K562 (cell line): ENCODE results near the gene GCGR. TPM values are rescaled to one million over a fixed set of nuclear protein-coding genes. Genes with fewer than 3 reads are reported as not detected.

Source experiments
- ATAC-seq: fragments of 200-7000 bp; cut with Tn5 transposase; 3 replicates; pipeline ENCODE4 v1.9.1; 2020; ENCODE audit warnings: moderate library complexity
- BruUV-seq: library from RNA; stranded (reverse); fragments of 400-500 nt; replicated peaks from 2 replicates; lab custom pipeline; 2021; lab: Mats Ljungman, UMichigan
- CTCF ChIA-PET: fragments of 300-600 bp; formaldehyde crosslinking; extraction: SDS; loops from one replicate; lab custom pipeline; 2021; ENCODE audit warnings: low intra/inter-chr PET ratio; lab: Yijun Ruan, JAX
- POLR2A ChIA-PET: fragments of 300-600, 350-650 bp; sonication (Branson Sonifier 250); formaldehyde crosslinking; extraction: SDS; loops from one replicate; lab custom pipeline; 2021; ENCODE audit warnings: antibody characterized with exemption, inconsistent platforms; lab: Yijun Ruan, JAX
- DNase-seq, 4 experiments: peaks; one replicate each; pipeline versions ENCODE4 v3.0.0 to v3.0.0-alpha.2; 2011 to 2018; ENCODE audit warnings: low spot score in 3 of 4, mixed read lengths in 3 of 4; ENCODE audit errors: extremely low read depth in 1 of 4
- FAIRE-seq: peaks from 2 replicates; lab custom pipeline; 2011; peaks lifted over from hg19 to GRCh38; lab: Jason Lieb, UNC
- H2AFZ ChIP-seq: 2 replicates; pipeline ENCODE4 v1.6.0; 2011; ENCODE audit warnings: low read depth, low read length, control low read depth, inconsistent platforms
- H3K27ac ChIP-seq: fragments of 200-600 bp; 3 replicates; pipeline ENCODE4 v1.8.0; 2011; ENCODE audit warnings: low read depth, mild to moderate bottlenecking, control low read depth, inconsistent platforms, low read length, moderate library complexity, mixed read lengths; ENCODE audit errors: extremely low read depth
- H3K27me3 ChIP-seq, 2 experiments: fragments of 300-600 bp in 1 of 2; 2 replicates in 1 of 2; 3 replicates in 1 of 2; pipeline versions ENCODE4 v1.6.0 to v1.8.0; 2011; ENCODE audit warnings: inconsistent platforms in 2 of 2, low read length in 2 of 2, mild to moderate bottlenecking in 1 of 2, mixed read lengths in 1 of 2, moderate library complexity in 1 of 2; ENCODE audit not compliant: control insufficient read depth in 2 of 2, insufficient read depth in 2 of 2
- H3K36me3 ChIP-seq: fragments of 300-600 bp; 3 replicates; pipeline ENCODE4 v1.8.0; 2011; ENCODE audit warnings: mild to moderate bottlenecking, low read length, inconsistent platforms; ENCODE audit not compliant: control insufficient read depth, insufficient read depth
- H3K4me1 ChIP-seq, 2 experiments: fragments of 200-600 bp in 1 of 2; replicated peaks in 1 of 2; 2 replicates in 1 of 2; 3 replicates in 1 of 2; pipeline versions ENCODE4 v1.5.1 to v1.8.0; 2011; ENCODE audit warnings: inconsistent platforms in 2 of 2, low read length in 2 of 2, mild to moderate bottlenecking in 1 of 2, mixed read lengths in 1 of 2, moderate library complexity in 1 of 2; ENCODE audit not compliant: control insufficient read depth in 2 of 2, insufficient read depth in 2 of 2
- H3K4me2 ChIP-seq: 2 replicates; pipeline ENCODE4 v1.6.1; 2011; ENCODE audit warnings: low read length, control low read depth, inconsistent platforms, mixed read lengths; ENCODE audit not compliant: insufficient read depth
- H3K4me3 ChIP-seq: fragments of 200-600 bp; sonication (generic), shearing (Covaris generic); 2 replicates; pipeline ENCODE4 v1.5.1; 2016; ENCODE audit warnings: control low read depth, inconsistent platforms
- H3K79me2 ChIP-seq: fragments of 200-600 bp; 3 replicates; pipeline ENCODE4 v1.8.0; 2011; ENCODE audit warnings: low read length, inconsistent platforms; ENCODE audit not compliant: control insufficient read depth, insufficient read depth
- H3K9ac ChIP-seq, 2 experiments: 2 replicates each; pipeline versions ENCODE4 v1.6.0 to v1.6.1; 2011; ENCODE audit warnings: low read depth in 2 of 2, low read length in 2 of 2, control low read depth in 1 of 2, inconsistent platforms in 1 of 2, mild to moderate bottlenecking in 1 of 2, mixed read lengths in 1 of 2; ENCODE audit not compliant: insufficient read depth in 1 of 2
- H3K9me1 ChIP-seq: one replicate; pipeline ENCODE4 v1.6.0; 2011; ENCODE audit warnings: inconsistent platforms, mild to moderate bottlenecking, low read length, moderate library complexity; ENCODE audit not compliant: control insufficient read depth, insufficient read depth
- H3K9me3 ChIP-seq: replicated peaks from 2 replicates; pipeline ENCODE4 v1.5.1; 2011; ENCODE audit warnings: low read depth, low read length, inconsistent platforms; ENCODE audit not compliant: control insufficient read depth, insufficient read depth
- H4K20me1 ChIP-seq: replicated peaks from 2 replicates; pipeline ENCODE4 v1.6.1; 2011; ENCODE audit warnings: low read length, inconsistent platforms, mixed read lengths; ENCODE audit not compliant: control insufficient read depth, insufficient read depth
- FOS ChIP-seq: IDR thresholded peaks from 3 replicates; pipeline ENCODE4 v1.6.1; 2011; ENCODE audit not compliant: insufficient read length; ENCODE audit errors: extremely low read depth
- GABPB2 ChIP-seq: fragments of 250-450 bp; sonication (Bioruptor Pico); conservative IDR thresholded peaks from 2 replicates; pipeline ENCODE4 v1.5.1; 2021; ENCODE audit warnings: mild to moderate bottlenecking
- HCFC1 ChIP-seq: IDR thresholded peaks from 2 replicates; pipeline ENCODE4 v1.6.1; 2012; ENCODE audit warnings: low read depth, low read length, improper control_type of control experiment
- KAT7 ChIP-seq: sonication (generic); formaldehyde crosslinking; IDR thresholded peaks from 2 replicates; pipeline ENCODE4 v1.8.0; 2022; ENCODE audit warnings: missing genetic modification reagents, mild to moderate bottlenecking, borderline replicate concordance
- KDM4B ChIP-seq, 2 experiments: fragments of 450-650 bp in 1 of 2; sonication (generic) in 1 of 2; IDR thresholded peaks; 2 replicates each; pipeline ENCODE4 v1.6.1; 2016 to 2017; ENCODE audit warnings: borderline replicate concordance in 2 of 2, antibody characterized with exemption in 1 of 2, low read depth in 1 of 2, mild to moderate bottlenecking in 1 of 2
- MBD2 ChIP-seq: sonication (generic); IDR thresholded peaks from 2 replicates; pipeline ENCODE4 v1.6.1; 2016; ENCODE audit warnings: low read depth, borderline replicate concordance
- RBM34 ChIP-seq: fragments of 200-400 bp; formaldehyde crosslinking; IDR thresholded peaks from 2 replicates; pipeline ENCODE4 v1.6.1; 2018; ENCODE audit warnings: low read length, borderline replicate concordance; ENCODE audit not compliant: insufficient read depth
- RUNX1 ChIP-seq: sonication (generic); IDR thresholded peaks from 2 replicates; pipeline ENCODE4 v1.6.1; 2016; ENCODE audit warnings: antibody characterized with exemption, low read depth
- TCF7L2 ChIP-seq: fragments of 150-350 bp; IDR thresholded peaks from 2 replicates; pipeline ENCODE4 v1.6.1; 2016; ENCODE audit warnings: low read depth, mild to moderate bottlenecking, low read length, moderate library complexity
- ZBTB17 ChIP-seq: fragments of 450-650 bp; formaldehyde crosslinking; IDR thresholded peaks from 2 replicates; pipeline ENCODE4 v1.4.0; 2020; ENCODE audit warnings: mild to moderate bottlenecking
- ZFP30 ChIP-seq: fragments of 250-450 bp; sonication (Bioruptor Pico); IDR thresholded peaks from 2 replicates; pipeline ENCODE4 v1.8.0; 2022; ENCODE audit warnings: moderate library complexity, mild to moderate bottlenecking, inconsistent platforms, borderline replicate concordance
- ZNF224 ChIP-seq: sonication (generic); formaldehyde crosslinking; IDR thresholded peaks from 2 replicates; pipeline ENCODE4 v1.8.0; 2022; ENCODE audit warnings: mild to moderate bottlenecking, missing genetic modification reagents
- ZNF384 ChIP-seq: IDR thresholded peaks from 2 replicates; pipeline ENCODE4 v1.6.1; 2012; ENCODE audit warnings: low read depth, low read length, improper control_type of control experiment
- ZNF395 ChIP-seq: fragments of 200-800 bp; sonication (Bioruptor generic); IDR thresholded peaks from 2 replicates; pipeline ENCODE4 v1.6.1; 2017; ENCODE audit warnings: missing genetic modification characterization, missing compliant biosample characterization
- ZNF707 ChIP-seq: fragments of 250-450 bp; sonication (Bioruptor Pico); conservative IDR thresholded peaks from 2 replicates; pipeline ENCODE4 v1.8.0; 2022; ENCODE audit warnings: inconsistent platforms, mild to moderate bottlenecking, moderate library complexity
- WGBS: fragments of 100-300 bp; shearing (Covaris generic); methylation state at CpG from one replicate; pipeline ENCODE4 v1.1.6; 2016; ENCODE audit warnings: low coverage, mixed read lengths; ENCODE audit not compliant: insufficient coverage; ENCODE audit errors: missing lambda C conversion rate; 5-methylcytosine and 5-hydroxymethylcytosine counted together
- in situ Hi-C: fragments of 300-500 bp; cut with MboI; formaldehyde crosslinking; loops from 4 replicates; pipeline ENCODE4 v1.15.0; 2018; ENCODE audit warnings: inconsistent platforms, mixed read lengths
- intact Hi-C: fragments of 100-400 bp; cut with micrococcal nuclease; formaldehyde crosslinking; loops from 2 replicates; pipeline ENCODE4 v1.14.2; 2022
- polyA plus RNA-seq, 8 experiments: library from polyadenylated mRNA; depleted of rRNA in 4 of 8; stranded (reverse) in 5 of 8; unstranded in 3 of 8; fragments of >200 nt; fragmentation: Nextera tagmentation in 2 of 8; fragmentation: Illumina TruSeq in 1 of 8; extraction: Ambion mirVana in 2 of 8; extraction: Trizol in 1 of 8; gene quantifications; 2 replicates each; pipeline versions ENCODE4 v1.2.1 to v1.2.3, GENCODE V29; 2011 to 2014; ENCODE audit warnings: inconsistent platforms in 1 of 8, missing spikeins in 1 of 8
- total RNA-seq, 7 experiments: library from RNA; depleted of rRNA in 6 of 7; stranded (reverse); fragments of >200 nt in 6 of 7; fragmentation: Illumina TruSeq in 2 of 7; extraction: Trizol in 2 of 7; gene quantifications; 2 replicates each; pipeline versions ENCODE4 v1.2.1 to v1.2.3, GENCODE V29; 2011 to 2021; ENCODE audit warnings: low replicate concordance in 1 of 7
- TF ChIP-seq, protein P1 (sequence below): fragments of 250-450 bp; sonication (Bioruptor Pico); IDR thresholded peaks from 2 replicates; pipeline ENCODE4 v1.5.0; 2021; ENCODE audit warnings: mild to moderate bottlenecking, moderate library complexity

The GCGR gene
- total and polyA plus RNA-seq, 9 of the 15 experiments (the other 6 are each of a cell fraction or from before 2014, with no cell fraction given), result not detected

GRCh38 chr17:81860756-81861568, 57.0 kb downstream of the GCGR start:
- ATAC-seq (peak; percentile 93), FAIRE-seq (peak; percentile 100), DNase-seq (peak; percentile 89 to 100 (median 98))
- H3K27ac ChIP-seq, result peak overlapping the region; percentile 96
- TSS peak; percentile 66 for BruUV-seq
- H3K9me1 ChIP-seq, result peaks cover 16% of the 10 kb centered on the region
- in situ Hi-C loops, result loop anchor here (5.0 kb wide), 1 partner anchor 129 kb away; no protein-coding TSS in a partner anchor
- H3K4me3 ChIP-seq, result peak overlapping the region; percentile 87
- CTCF ChIA-PET, result no interaction called here
- peak overlapping the region; percentile 84 for H2AFZ ChIP-seq
- H4K20me1 ChIP-seq, result peaks cover 37% of the 10 kb centered on the region
- H3K4me2 ChIP-seq, result peak overlapping the region; percentile 97
- H3K4me1 ChIP-seq, result peaks cover 31 to 53% of the 10 kb centered on the region in 2 experiments
- peaks cover 79% of the 10 kb centered on the region for H3K36me3 ChIP-seq
- H3K9me3 ChIP-seq, result no peaks in the 10 kb centered on the region
- POLR2A ChIA-PET, result interaction anchor here (0.6 to 1.2 kb wide), 14 partner anchors 8 to 612 kb away, joined by 3 to 21 read pairs (median 3); no protein-coding TSS in a partner anchor
- no peaks in the 10 kb centered on the region for H3K27me3 ChIP-seq
- peak overlapping the region; percentile 99 for H3K9ac ChIP-seq
- intact Hi-C loops, result loop anchor here (2.0 to 5.0 kb wide), 2 partner anchors 39 to 162 kb away; partner anchors contain the start of genes CENPX and LRRC45
- peaks cover 90% of the 10 kb centered on the region for H3K79me2 ChIP-seq
- WGBS, result under 1% methylated on average over 65 of the region's 74 CpGs
- TF ChIP-seq ZFP30 (no peak), TCF7L2 (no peak), ZNF395 (CRISPR knock-in tag) (peak; percentile 100), FOS (peak; percentile 99), ZNF384 (peak; percentile 57), ZNF707 (no peak), KAT7 (CRISPR knock-in tag) (peak; percentile 90; the same call in 1 of the 2 replicates), ZBTB17 (CRISPR knock-in tag) (peak; percentile 70; the same call in 1 of the 2 replicates), RUNX1 (no peak), KDM4B (IDR thresholded peaks at IDR 0.05; ENCODE audit: borderline replicate concordance in 2 of 2, low read depth in 1 of 2) (peak in 1 of 2 experiments; percentile 90; a peak in 2 of 4 replicates), MBD2 (peak; percentile 100), ZNF224 (CRISPR knock-in tag) (no peak), HCFC1 (peak; percentile 52), GABPB2 (no peak), RBM34 (no peak)
- TF ChIP-seq, protein P1, sequence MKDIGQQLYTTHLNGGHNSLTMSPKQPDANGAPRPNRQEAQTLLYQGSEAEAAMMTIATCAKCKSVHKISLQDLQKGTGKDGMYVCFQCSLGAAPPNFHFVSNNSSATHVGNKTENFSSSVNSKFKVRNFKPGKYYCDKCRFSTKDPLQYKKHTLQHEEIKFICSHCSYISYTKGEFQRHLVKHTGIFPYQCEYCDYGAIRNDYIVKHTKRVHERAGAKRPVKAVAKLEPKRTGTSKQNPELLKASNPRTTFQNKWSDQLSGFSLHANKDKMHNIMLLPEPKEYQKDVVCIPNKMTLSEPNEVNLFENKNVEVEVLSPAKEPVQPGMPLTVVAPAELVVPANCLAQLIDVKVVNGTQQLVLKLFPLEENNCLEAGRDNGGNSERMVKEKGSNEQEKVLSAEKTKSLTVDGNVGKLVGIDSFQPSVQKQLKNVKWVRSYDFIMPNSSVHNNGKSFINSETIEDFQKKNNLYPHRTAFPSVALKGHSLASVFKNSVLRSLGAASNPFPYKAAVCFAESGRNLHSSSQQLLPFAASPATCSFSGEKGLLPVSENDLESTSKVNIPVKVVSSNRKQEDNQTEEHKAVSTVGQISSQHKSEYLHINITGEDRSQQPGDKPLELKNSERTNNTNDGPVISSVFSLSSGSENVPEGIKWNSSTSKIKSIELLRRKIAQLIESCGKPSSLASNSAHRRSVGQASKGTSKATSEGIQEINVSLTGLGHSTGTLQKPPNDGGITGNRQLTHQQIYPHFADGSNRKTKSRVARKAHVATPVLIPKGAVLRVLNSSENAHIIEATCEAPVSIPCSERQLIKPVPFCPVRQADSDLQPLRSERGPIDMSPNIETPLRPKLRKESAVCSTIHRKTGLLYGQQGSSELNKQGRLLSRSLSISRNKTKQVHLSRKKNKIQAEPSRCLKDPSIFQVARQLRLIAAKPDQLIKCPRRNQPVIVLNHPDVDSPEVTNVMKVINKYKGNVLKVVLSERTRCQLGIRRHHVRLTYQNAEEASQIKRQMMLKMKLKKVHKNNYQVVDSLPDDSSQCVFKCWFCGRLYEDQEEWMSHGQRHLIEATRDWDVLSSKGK, result no peak
